Chondrocyte (in vitro differentiated cells): ENCODE measurements around the gene ABCA13. TPM values are rescaled to one million over a fixed set of nuclear protein-coding genes. Genes with fewer than 3 reads are reported as not detected.
A peak's percentile ranks its signal among the peaks of the same experiment; 100 is the strongest.

Experiments
- DNase-seq: peaks from one replicate; pipeline ENCODE4 v3.0.0; 2021; ENCODE audit warnings: mixed read lengths, low spot score
- H3K27ac Mint-ChIP-seq: one replicate; pipeline ENCODE4 v1.8.0; 2021; ENCODE audit warnings: mild to moderate bottlenecking, moderate library complexity, mixed read lengths; ENCODE audit not compliant: unreplicated experiment
- H3K27me3 Mint-ChIP-seq: 2 replicates; pipeline ENCODE4 v1.8.0; 2021; ENCODE audit warnings: low read depth, mixed read lengths
- H3K36me3 Mint-ChIP-seq: 2 replicates; pipeline ENCODE4 v1.8.0; 2021; ENCODE audit warnings: low read depth, mixed read lengths
- H3K4me1 Mint-ChIP-seq: 2 replicates; pipeline ENCODE4 v1.8.0; 2021; ENCODE audit warnings: low read depth, mild to moderate bottlenecking, mixed read lengths
- H3K4me3 Mint-ChIP-seq: one replicate; pipeline ENCODE4 v1.8.0; 2021; ENCODE audit warnings: mild to moderate bottlenecking, moderate library complexity, mixed read lengths; ENCODE audit not compliant: unreplicated experiment
- H3K9me3 Mint-ChIP-seq: 2 replicates; pipeline ENCODE4 v1.8.0; 2021; ENCODE audit warnings: low read depth, mixed read lengths
- total RNA-seq: library from RNA; stranded (reverse); gene quantifications from 3 replicates; pipeline ENCODE4 v1.2.1, GENCODE V29; 2021
- TF ChIP-seq, protein P1 (sequence below): fragments of 200-600 bp; sonication (generic); IDR thresholded peaks from 2 replicates; pipeline ENCODE4 v1.5.0; 2021; ENCODE audit warnings: antibody characterized with exemption, mild to moderate bottlenecking, moderate library complexity

The ABCA13 gene
- total RNA-seq, 1 donor from 2014 or later, result 0.07 TPM

- H3K36me3 Mint-ChIP-seq, result no peaks in the 10 kb centered on the region
- H3K4me1 Mint-ChIP-seq, result peaks cover 12% of the 10 kb centered on the region
- TF ChIP-seq, protein P1, sequence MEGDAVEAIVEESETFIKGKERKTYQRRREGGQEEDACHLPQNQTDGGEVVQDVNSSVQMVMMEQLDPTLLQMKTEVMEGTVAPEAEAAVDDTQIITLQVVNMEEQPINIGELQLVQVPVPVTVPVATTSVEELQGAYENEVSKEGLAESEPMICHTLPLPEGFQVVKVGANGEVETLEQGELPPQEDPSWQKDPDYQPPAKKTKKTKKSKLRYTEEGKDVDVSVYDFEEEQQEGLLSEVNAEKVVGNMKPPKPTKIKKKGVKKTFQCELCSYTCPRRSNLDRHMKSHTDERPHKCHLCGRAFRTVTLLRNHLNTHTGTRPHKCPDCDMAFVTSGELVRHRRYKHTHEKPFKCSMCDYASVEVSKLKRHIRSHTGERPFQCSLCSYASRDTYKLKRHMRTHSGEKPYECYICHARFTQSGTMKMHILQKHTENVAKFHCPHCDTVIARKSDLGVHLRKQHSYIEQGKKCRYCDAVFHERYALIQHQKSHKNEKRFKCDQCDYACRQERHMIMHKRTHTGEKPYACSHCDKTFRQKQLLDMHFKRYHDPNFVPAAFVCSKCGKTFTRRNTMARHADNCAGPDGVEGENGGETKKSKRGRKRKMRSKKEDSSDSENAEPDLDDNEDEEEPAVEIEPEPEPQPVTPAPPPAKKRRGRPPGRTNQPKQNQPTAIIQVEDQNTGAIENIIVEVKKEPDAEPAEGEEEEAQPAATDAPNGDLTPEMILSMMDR, result no peak
- DNase-seq, result no peak
- peak overlapping the region; percentile 23 for H3K27ac Mint-ChIP-seq
- no peaks in the 10 kb centered on the region for H3K9me3 Mint-ChIP-seq
- H3K27me3 Mint-ChIP-seq, result no peaks in the 10 kb centered on the region
- no peak overlapping the region for H3K4me3 Mint-ChIP-seq
Measured at GRCh38 chr7:48173756-48174382, 2.6 kb downstream of the ABCA13 start.

DNA sequence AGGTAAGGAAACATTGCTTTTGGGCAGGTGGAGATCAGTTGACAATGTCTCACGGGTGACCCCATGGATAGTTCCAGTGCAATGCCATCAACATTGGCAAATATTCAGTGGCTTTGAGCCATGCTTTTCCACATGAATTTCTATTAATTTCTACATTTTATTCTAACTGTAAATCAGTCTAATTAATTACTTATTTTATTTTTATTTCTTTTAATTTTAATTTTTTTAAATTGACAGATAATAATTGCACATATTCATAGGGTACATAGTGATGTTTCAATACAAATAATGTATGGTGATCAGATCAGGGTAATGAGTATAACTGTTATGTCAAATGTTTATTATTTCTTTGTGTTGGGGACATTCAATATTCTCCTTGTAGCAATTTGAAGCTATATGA is 3.8 kb downstream of the ABCA13 start:
- H3K9me3 Mint-ChIP-seq, result no peaks in the 10 kb centered on the region
- no peak for DNase-seq
- no peak overlapping the region for H3K27ac Mint-ChIP-seq
- TF ChIP-seq, protein P1, result no peak
- H3K4me1 Mint-ChIP-seq, result peaks cover 12% of the 10 kb centered on the region
- H3K4me3 Mint-ChIP-seq, result no peak overlapping the region
- no peaks in the 10 kb centered on the region for H3K36me3 Mint-ChIP-seq
- H3K27me3 Mint-ChIP-seq, result no peaks in the 10 kb centered on the region

GRCh38 chr7:48176356-48176893 is 5.2 kb downstream of the ABCA13 start:
- TF ChIP-seq, protein P1, result no peak
- no peak for DNase-seq
- Mint-ChIP-seq H3K4me3 (no peak overlapping the region), H3K27me3 (no peaks in the 10 kb centered on the region), H3K36me3 (no peaks in the 10 kb centered on the region), H3K9me3 (no peaks in the 10 kb centered on the region), H3K4me1 (peaks cover 21% of the 10 kb centered on the region), H3K27ac (no peak overlapping the region)

DNA sequence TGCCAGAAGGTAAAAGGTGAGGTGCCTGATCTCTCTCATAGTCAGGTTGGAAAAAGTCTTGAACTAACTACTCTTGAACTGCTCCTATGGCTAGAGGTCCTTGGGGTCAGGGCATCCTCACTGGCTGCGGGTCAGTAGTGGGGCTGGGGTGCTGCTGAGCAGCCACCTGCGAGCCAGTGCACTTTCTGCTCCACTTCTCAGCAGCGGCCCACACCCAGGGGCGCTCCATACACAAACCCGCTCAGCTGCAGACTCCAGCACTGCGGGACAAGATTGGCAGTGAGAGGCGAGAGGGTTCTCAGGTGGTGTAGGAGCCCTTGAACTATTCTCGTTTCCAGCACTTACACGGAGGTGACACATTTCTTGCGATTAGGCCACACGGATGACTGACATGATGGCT is 6.0 kb downstream of the ABCA13 start:
- H3K4me1 Mint-ChIP-seq, result peaks cover 23% of the 10 kb centered on the region
- H3K9me3 Mint-ChIP-seq, result no peaks in the 10 kb centered on the region
- TF ChIP-seq, protein P1, result no peak
- no peak overlapping the region for H3K27ac Mint-ChIP-seq
- H3K36me3 Mint-ChIP-seq, result no peaks in the 10 kb centered on the region
- DNase-seq, result no peak
- no peaks in the 10 kb centered on the region for H3K27me3 Mint-ChIP-seq
- H3K4me3 Mint-ChIP-seq, result no peak overlapping the region

DNA sequence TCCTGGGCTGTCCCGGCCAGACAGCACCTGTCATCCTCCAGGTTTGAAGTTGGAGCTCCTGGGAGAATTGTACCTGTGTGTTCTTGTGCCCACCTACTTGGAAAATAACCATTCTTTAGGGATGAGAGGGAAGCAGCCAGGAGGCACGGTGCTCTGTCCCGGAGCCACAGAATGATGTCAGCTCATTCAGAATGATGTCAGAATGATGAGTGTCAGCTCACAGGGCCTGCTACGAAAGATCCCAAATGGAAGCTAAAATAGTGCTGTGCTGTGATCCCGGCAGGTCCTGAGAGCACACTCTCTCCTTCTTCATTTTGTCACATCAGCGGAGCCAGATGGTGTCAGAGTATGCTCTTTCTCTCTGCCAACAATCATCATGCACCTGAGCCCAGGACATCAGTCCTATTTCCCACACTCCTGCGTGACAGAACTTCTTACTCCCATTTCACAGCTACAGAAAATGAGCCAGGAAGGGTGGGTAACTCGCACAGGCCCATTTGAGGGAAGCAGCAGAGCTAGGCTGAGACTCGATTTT is 8.3 kb downstream of the ABCA13 start:
- Mint-ChIP-seq H3K36me3 (no peaks in the 10 kb centered on the region), H3K4me3 (no peak overlapping the region), H3K27me3 (no peaks in the 10 kb centered on the region), H3K9me3 (no peaks in the 10 kb centered on the region), H3K27ac (no peak overlapping the region), H3K4me1 (peaks cover 24% of the 10 kb centered on the region)
- DNase-seq, result no peak
- TF ChIP-seq, protein P1, result no peak
